ENCODE results near the gene RBM42. TPM values are rescaled to one million over a fixed set of nuclear protein-coding genes. Genes with fewer than 3 reads are reported as not detected.
A peak's percentile ranks its signal among the peaks of the same experiment; 100 is the strongest.

Gene RBM42
- total RNA-seq, 4 donors from 2014 or later: 63.1 to 112 (median 95.2) TPM

DNA sequence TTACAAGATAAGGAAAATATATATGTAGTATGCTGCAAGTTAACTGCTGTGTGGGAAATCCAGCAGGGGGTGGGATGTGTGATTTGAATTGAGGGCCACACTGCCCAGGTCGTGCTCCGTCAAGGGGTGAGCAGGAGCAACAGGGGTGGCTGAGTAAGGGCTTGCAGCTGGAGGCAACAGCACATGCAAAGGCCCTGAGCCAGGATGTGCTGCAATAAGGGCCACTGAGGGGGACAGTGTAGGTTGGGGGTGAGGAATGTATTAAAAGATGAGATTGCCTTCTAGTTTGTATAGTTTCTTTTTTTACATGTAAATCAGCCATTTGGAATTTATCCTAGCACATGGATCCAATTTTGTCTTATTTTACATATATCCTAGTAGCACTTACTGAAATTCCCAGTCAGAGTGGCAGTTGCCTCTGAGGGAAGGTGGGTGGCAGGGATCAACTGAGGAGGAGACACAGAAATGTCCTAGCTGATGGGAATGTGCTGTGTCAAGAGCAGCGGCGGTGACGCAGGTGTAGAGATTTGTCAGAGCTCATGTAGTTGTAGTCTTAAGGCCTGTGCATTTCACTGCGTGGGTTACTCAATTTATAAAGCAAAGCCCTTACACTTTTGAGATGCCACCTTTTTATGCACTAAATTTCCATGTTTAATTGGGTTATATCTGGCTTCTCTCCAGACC is 5.4 kb upstream of the RBM42 start:
- intact Hi-C loops (cut with DNase I): no loop called here
- Histone ChIP-seq H3K27ac (replicated peaks in 1 of 4) (no peak overlapping the region), H3K4me3 (no peak overlapping the region), H3K36me3 (peaks cover 0 to 32% (median 19%) of the 10 kb centered on the region in 4 donors), H3K9me3 (no peaks in the 10 kb centered on the region), H3K4me1 (peaks cover 6 to 9% (median 9%) of the 10 kb centered on the region in 4 donors), H3K27me3 (no peaks in the 10 kb centered on the region)
- TF ChIP-seq, protein P1, sequence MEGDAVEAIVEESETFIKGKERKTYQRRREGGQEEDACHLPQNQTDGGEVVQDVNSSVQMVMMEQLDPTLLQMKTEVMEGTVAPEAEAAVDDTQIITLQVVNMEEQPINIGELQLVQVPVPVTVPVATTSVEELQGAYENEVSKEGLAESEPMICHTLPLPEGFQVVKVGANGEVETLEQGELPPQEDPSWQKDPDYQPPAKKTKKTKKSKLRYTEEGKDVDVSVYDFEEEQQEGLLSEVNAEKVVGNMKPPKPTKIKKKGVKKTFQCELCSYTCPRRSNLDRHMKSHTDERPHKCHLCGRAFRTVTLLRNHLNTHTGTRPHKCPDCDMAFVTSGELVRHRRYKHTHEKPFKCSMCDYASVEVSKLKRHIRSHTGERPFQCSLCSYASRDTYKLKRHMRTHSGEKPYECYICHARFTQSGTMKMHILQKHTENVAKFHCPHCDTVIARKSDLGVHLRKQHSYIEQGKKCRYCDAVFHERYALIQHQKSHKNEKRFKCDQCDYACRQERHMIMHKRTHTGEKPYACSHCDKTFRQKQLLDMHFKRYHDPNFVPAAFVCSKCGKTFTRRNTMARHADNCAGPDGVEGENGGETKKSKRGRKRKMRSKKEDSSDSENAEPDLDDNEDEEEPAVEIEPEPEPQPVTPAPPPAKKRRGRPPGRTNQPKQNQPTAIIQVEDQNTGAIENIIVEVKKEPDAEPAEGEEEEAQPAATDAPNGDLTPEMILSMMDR (IDR thresholded peaks at IDR 0.05): no peak
- TF ChIP-seq POLR2AphosphoS5 (IDR thresholded peaks at IDR 0.05) (no peak), EP300 (IDR thresholded peaks at IDR 0.05) (no peak), POLR2A (IDR thresholded peaks at IDR 0.05; ENCODE audit: low read depth) (no peak)
- WGBS: 86% methylated on average over 6 of the region's 6 CpGs
- no peak for DNase-seq (ENCODE audit: extremely low spot score)

DNA sequence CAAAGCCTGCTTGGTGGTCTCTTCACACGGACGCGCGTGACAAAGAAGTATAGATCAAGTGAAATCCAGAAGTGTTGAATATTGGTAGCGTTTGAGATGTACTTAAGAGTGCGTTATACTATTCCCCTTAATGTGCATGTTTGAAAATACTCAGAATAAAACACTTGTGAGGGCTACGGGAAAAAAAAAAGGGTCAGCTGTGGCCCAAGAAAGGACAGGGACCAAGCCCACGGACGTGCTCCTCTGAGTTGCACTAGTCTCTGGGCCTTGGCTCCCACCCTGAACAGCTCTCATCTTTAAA is 622 bp upstream of the RBM42 start:
- peaks cover 19 to 32% (median 28%) of the 10 kb centered on the region in 4 donors for H3K4me1 ChIP-seq
- peaks cover 31 to 33% (median 32%) of the 10 kb centered on the region in 4 donors for H3K36me3 ChIP-seq
- H3K27ac ChIP-seq (replicated peaks in 1 of 4): peak overlapping the region; percentile 86 to 96 (median 92)
- peak overlapping the region; percentile 88 to 99 (median 94) for H3K4me3 ChIP-seq
- no peaks in the 10 kb centered on the region for H3K9me3 ChIP-seq
- TF ChIP-seq EP300 (IDR thresholded peaks at IDR 0.05) (no peak), POLR2AphosphoS5 (IDR thresholded peaks at IDR 0.05) (no peak), POLR2A (IDR thresholded peaks at IDR 0.05; ENCODE audit: low read depth) (no peak)
- TF ChIP-seq, protein P1 (IDR thresholded peaks at IDR 0.05): no peak
- intact Hi-C loops (cut with DNase I): loop anchor here (2.0 to 5.0 kb wide), 2 partner anchors 15 to 81 kb away; partner anchors contain the start of gene TMEM147
- WGBS: 16% methylated on average over 9 of the region's 9 CpGs
- H3K27me3 ChIP-seq: no peaks in the 10 kb centered on the region
- DNase-seq (ENCODE audit: extremely low spot score): no peak

DNA sequence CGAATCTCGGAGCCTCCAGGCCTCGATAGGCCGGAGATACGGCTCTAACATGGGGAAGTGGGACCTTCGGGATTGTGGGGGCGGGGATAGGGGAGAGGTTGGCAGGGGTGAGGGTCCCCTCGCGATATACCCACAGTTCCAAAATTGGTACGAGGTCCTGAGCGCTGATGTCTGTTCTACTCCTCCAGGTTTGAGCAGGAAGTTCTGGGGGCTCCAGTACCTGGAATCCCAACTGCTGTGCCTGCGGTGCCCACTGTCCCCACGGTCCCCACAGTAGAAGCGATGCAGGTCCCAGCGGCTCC is 447 bp downstream of the RBM42 start:
- Histone ChIP-seq H3K9me3 (no peaks in the 10 kb centered on the region), H3K27ac (replicated peaks in 1 of 4) (peak overlapping the region; percentile 86 to 96 (median 92)), H3K27me3 (no peaks in the 10 kb centered on the region), H3K4me1 (peaks cover 19 to 32% (median 28%) of the 10 kb centered on the region in 4 donors), H3K36me3 (peaks cover 42 to 44% (median 43%) of the 10 kb centered on the region in 4 donors), H3K4me3 (peak overlapping the region; percentile 88 to 99 (median 94))
- no peak for DNase-seq (ENCODE audit: extremely low spot score)
- no peak for TF ChIP-seq EP300 (IDR thresholded peaks at IDR 0.05)
- TF ChIP-seq, protein P1 (IDR thresholded peaks at IDR 0.05): no peak
- TF ChIP-seq POLR2A (IDR thresholded peaks at IDR 0.05; ENCODE audit: low read depth): no peak
- TF ChIP-seq POLR2AphosphoS5 (IDR thresholded peaks at IDR 0.05): no peak
- intact Hi-C loops (cut with DNase I): loop anchor here (2.0 to 5.0 kb wide), 2 partner anchors 14 to 82 kb away; partner anchors contain the start of gene TMEM147
- WGBS: 9% methylated on average over 11 of the region's 15 CpGs

DNA sequence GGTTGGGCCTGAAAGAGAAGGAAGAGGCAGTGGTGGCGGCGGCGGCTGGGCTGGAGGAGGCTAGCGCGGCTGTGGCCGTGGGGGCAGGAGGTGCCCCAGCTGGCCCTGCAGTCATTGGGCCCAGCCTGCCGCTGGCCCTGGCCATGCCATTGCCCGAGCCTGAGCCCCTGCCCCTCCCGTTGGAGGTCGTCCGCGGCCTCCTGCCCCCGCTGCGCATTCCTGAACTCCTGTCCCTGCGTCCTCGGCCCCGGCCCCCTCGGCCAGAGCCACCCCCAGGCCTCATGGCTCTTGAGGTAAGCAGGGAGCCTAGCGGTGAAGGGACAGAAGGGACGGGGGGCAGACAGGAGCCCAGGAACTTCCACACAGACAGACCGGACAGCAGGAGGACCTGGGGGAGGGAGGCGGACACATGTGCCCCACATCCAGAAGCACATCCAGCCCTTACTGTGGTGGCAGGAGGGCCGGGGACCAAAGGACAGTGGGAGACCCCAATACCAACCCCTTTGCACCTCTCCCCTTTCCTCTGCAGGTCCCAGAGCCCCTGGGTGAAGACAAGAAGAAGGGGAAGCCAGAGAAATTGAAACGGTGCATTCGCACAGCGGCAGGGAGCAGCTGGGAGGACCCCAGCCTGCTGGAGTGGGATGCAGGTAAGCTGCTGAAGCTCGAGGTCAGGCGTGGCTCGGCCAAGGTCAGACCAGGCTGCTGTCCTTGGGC is 5.0 kb downstream of the RBM42 start:
- TF ChIP-seq POLR2A (IDR thresholded peaks at IDR 0.05; ENCODE audit: low read depth): no peak
- TF ChIP-seq EP300 (IDR thresholded peaks at IDR 0.05): no peak
- Histone ChIP-seq H3K27me3 (no peaks in the 10 kb centered on the region), H3K4me1 (peaks cover 12 to 23% (median 19%) of the 10 kb centered on the region in 4 donors), H3K36me3 (peaks cover 73 to 83% (median 83%) of the 10 kb centered on the region in 4 donors), H3K9me3 (no peaks in the 10 kb centered on the region), H3K27ac (replicated peaks in 1 of 4) (no peak overlapping the region), H3K4me3 (no peak overlapping the region)
- WGBS: 90% methylated on average over 24 of the region's 29 CpGs
- intact Hi-C loops (cut with DNase I): no loop called here
- no peak for DNase-seq (ENCODE audit: extremely low spot score)

GRCh38 chr19:35636651-35637050 is 7.8 kb downstream of the RBM42 start:
- Histone ChIP-seq H3K4me3 (no peak overlapping the region), H3K9me3 (no peaks in the 10 kb centered on the region), H3K27ac (replicated peaks in 1 of 4) (no peak overlapping the region), H3K27me3 (no peaks in the 10 kb centered on the region), H3K4me1 (peaks cover 0 to 3% (median 3%) of the 10 kb centered on the region in 4 donors), H3K36me3 (peaks cover 55 to 68% (median 66%) of the 10 kb centered on the region in 4 donors)
- no peak for TF ChIP-seq POLR2AphosphoS5 (IDR thresholded peaks at IDR 0.05)
- no peak for TF ChIP-seq EP300 (IDR thresholded peaks at IDR 0.05)
- no peak for TF ChIP-seq POLR2A (IDR thresholded peaks at IDR 0.05; ENCODE audit: low read depth)
- TF ChIP-seq, protein P1 (IDR thresholded peaks at IDR 0.05): no peak
- DNase-seq (ENCODE audit: extremely low spot score): no peak
- intact Hi-C loops (cut with DNase I): no loop called here
- WGBS: 89% methylated on average over 3 of the region's 3 CpGs
